Measurements from ENCODE around the gene NR4A3. TPM values are rescaled to one million over a fixed set of nuclear protein-coding genes. Genes with fewer than 3 reads are reported as not detected.
A peak's percentile ranks its signal among the peaks of the same experiment; 100 is the strongest.

The NR4A3 gene
- total and polyA plus RNA-seq, 9 of the 15 experiments (the other 6 are each of a cell fraction or from before 2014, with no cell fraction given): 0.04 to 0.07 TPM; not detected in 7

GRCh38 chr9:99906403-99907207, 84.9 kb downstream of the NR4A3 start, which contains the start of gene STX17 (continued):
- TF ChIP-seq HNRNPH1 (optimal IDR thresholded peaks at IDR 0.05; ENCODE audit: low read depth, low read length): no peak
- TF ChIP-seq MCM7 (IDR thresholded peaks at IDR 0.05): no peak
- TF ChIP-seq MEIS2 (IDR thresholded peaks at IDR 0.05; ENCODE audit: partially characterized antibody): peak; percentile 29
- no peak for TF ChIP-seq TEAD2 (tag; IDR thresholded peaks at IDR 0.05)
- no peak for TF ChIP-seq MEF2D (tag; conservative IDR thresholded peaks at IDR 0.05; ENCODE audit: low read depth)
- TF ChIP-seq ZNF165 (CRISPR knock-in tag; IDR thresholded peaks at IDR 0.05; ENCODE audit: borderline replicate concordance): no peak
- no peak for TF ChIP-seq ZNF551 (CRISPR knock-in tag; IDR thresholded peaks at IDR 0.05)
- no peak for TF ChIP-seq ELF4 (CRISPR knock-in tag; IDR thresholded peaks at IDR 0.05)
- no peak for TF ChIP-seq FIP1L1 (IDR thresholded peaks at IDR 0.05; ENCODE audit: low read depth, low read length, poor library complexity, severe bottlenecking)
- TF ChIP-seq EGR1 (conservative IDR thresholded peaks at IDR 0.05): peak; percentile 58
- TF ChIP-seq, protein P1, sequence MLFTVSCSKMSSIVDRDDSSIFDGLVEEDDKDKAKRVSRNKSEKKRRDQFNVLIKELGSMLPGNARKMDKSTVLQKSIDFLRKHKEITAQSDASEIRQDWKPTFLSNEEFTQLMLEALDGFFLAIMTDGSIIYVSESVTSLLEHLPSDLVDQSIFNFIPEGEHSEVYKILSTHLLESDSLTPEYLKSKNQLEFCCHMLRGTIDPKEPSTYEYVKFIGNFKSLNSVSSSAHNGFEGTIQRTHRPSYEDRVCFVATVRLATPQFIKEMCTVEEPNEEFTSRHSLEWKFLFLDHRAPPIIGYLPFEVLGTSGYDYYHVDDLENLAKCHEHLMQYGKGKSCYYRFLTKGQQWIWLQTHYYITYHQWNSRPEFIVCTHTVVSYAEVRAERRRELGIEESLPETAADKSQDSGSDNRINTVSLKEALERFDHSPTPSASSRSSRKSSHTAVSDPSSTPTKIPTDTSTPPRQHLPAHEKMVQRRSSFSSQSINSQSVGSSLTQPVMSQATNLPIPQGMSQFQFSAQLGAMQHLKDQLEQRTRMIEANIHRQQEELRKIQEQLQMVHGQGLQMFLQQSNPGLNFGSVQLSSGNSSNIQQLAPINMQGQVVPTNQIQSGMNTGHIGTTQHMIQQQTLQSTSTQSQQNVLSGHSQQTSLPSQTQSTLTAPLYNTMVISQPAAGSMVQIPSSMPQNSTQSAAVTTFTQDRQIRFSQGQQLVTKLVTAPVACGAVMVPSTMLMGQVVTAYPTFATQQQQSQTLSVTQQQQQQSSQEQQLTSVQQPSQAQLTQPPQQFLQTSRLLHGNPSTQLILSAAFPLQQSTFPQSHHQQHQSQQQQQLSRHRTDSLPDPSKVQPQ (CRISPR knock-in tag; IDR thresholded peaks at IDR 0.05; ENCODE audit: borderline replicate concordance): no peak
- no peak for TF ChIP-seq ZSCAN29 (IDR thresholded peaks at IDR 0.05)
- TF ChIP-seq CBX3 (IDR thresholded peaks at IDR 0.05; ENCODE audit: borderline replicate concordance in 1 of 2, low read length in 2 of 2): no peak
- TF ChIP-seq ZNF311 (CRISPR knock-in tag; IDR thresholded peaks at IDR 0.05): no peak
- no peak for TF ChIP-seq ZNF398 (CRISPR knock-in tag; IDR thresholded peaks at IDR 0.05)
- no peak for TF ChIP-seq ZNF23 (CRISPR knock-in tag; IDR thresholded peaks at IDR 0.05)
- TF ChIP-seq GTF2E2 (tag; IDR thresholded peaks at IDR 0.05): no peak
- TF ChIP-seq SRSF3 (IDR thresholded peaks at IDR 0.05; ENCODE audit: insufficient read depth, low read length): no peak
- no peak for TF ChIP-seq E2F3 (CRISPR knock-in tag; IDR thresholded peaks at IDR 0.05)
- TF ChIP-seq E2F5 (CRISPR knock-in tag; IDR thresholded peaks at IDR 0.05): no peak
- TF ChIP-seq ARHGAP35 (IDR thresholded peaks at IDR 0.05; ENCODE audit: partially characterized antibody): no peak
- TF ChIP-seq RCOR1 (IDR thresholded peaks at IDR 0.05; ENCODE audit: borderline replicate concordance in 1 of 2, low read depth in 2 of 2, low read length in 2 of 2): no peak
- no peak for TF ChIP-seq THRA (IDR thresholded peaks at IDR 0.05)
